ENCODE measurements around the gene PPAN.

Gene PPAN

GRCh38 chr19:10158071-10158470, 51.9 kb downstream of the PPAN start:
- no peaks in the 10 kb centered on the region; the same call in 1 of the 2 replicates for H4K20me1 ChIP-seq (ENCODE audit: low read depth, low read length)
- peaks cover 17% of the 10 kb centered on the region; the same call in 1 of the 2 replicates for H3K79me2 ChIP-seq (ENCODE audit: insufficient read depth, low read length)

GRCh38 chr19:10158485-10158884, 52.3 kb downstream of the PPAN start:
- Histone ChIP-seq H3K9me2 (replicated peaks; ENCODE audit: insufficient read depth, low read length) (no peaks in the 10 kb centered on the region), H3K9me3 (ENCODE audit: insufficient read depth, low read length) (no peaks in the 10 kb centered on the region), H3K79me2 (ENCODE audit: insufficient read depth, low read length) (peaks cover 17% of the 10 kb centered on the region; the same call in 1 of the 2 replicates), H3K4me2 (ENCODE audit: low read depth, low read length, poor library complexity, severe bottlenecking) (no peak overlapping the region), H3K4me3 (ENCODE audit: insufficient read depth, low read length, poor library complexity, severe bottlenecking) (no peak overlapping the region), H3F3A (ENCODE audit: insufficient read depth) (no peaks in the 10 kb centered on the region), H3K9ac (ENCODE audit: low read length) (no peak overlapping the region), H3K27me3 (ENCODE audit: low read length) (no peaks in the 10 kb centered on the region), H4K20me1 (ENCODE audit: low read depth, low read length) (no peaks in the 10 kb centered on the region; the same call in 1 of the 2 replicates), H2AFZ (ENCODE audit: low read depth, low read length, severe bottlenecking) (no peak overlapping the region), H3K27ac (ENCODE audit: low read depth, low read length) (no peak overlapping the region), H3K36me3 (ENCODE audit: low read length) (peaks cover 43% of the 10 kb centered on the region)
- TF ChIP-seq CTCF (IDR thresholded peaks at IDR 0.05; ENCODE audit: insufficient read depth, low read length, poor library complexity, severe bottlenecking) (no peak), EZH2phosphoT487 (conservative IDR thresholded peaks at IDR 0.05; ENCODE audit: low read length) (no peak)

More at GRCh38 chr19:10158071-10158470, 51.9 kb downstream of the PPAN start:
- TF ChIP-seq CTCF (IDR thresholded peaks at IDR 0.05; ENCODE audit: insufficient read depth, low read length, poor library complexity, severe bottlenecking) (no peak), EZH2phosphoT487 (conservative IDR thresholded peaks at IDR 0.05; ENCODE audit: low read length) (no peak)
- H3K27me3 ChIP-seq (ENCODE audit: low read length): no peaks in the 10 kb centered on the region
- H3K9ac ChIP-seq (ENCODE audit: low read length): no peak overlapping the region
- H3K36me3 ChIP-seq (ENCODE audit: low read length): peaks cover 41% of the 10 kb centered on the region
- no peak overlapping the region for H3K4me2 ChIP-seq (ENCODE audit: low read depth, low read length, poor library complexity, severe bottlenecking)
- H3F3A ChIP-seq (ENCODE audit: insufficient read depth): no peaks in the 10 kb centered on the region
- no peak overlapping the region for H3K27ac ChIP-seq (ENCODE audit: low read depth, low read length)
- H3K9me2 ChIP-seq (replicated peaks; ENCODE audit: insufficient read depth, low read length): no peaks in the 10 kb centered on the region
- no peaks in the 10 kb centered on the region for H3K9me3 ChIP-seq (ENCODE audit: insufficient read depth, low read length)
- H3K4me3 ChIP-seq (ENCODE audit: insufficient read depth, low read length, poor library complexity, severe bottlenecking): no peak overlapping the region
- H2AFZ ChIP-seq (ENCODE audit: low read depth, low read length, severe bottlenecking): no peak overlapping the region

GRCh38 chr19:10159610-10160009, 53.4 kb downstream of the PPAN start:
- Histone ChIP-seq H3K4me2 (ENCODE audit: low read depth, low read length, poor library complexity, severe bottlenecking) (no peak overlapping the region), H4K20me1 (ENCODE audit: low read depth, low read length) (no peaks in the 10 kb centered on the region; the same call in 1 of the 2 replicates), H3K79me2 (ENCODE audit: insufficient read depth, low read length) (peaks cover 12% of the 10 kb centered on the region; the same call in 1 of the 2 replicates), H3K9me2 (replicated peaks; ENCODE audit: insufficient read depth, low read length) (no peaks in the 10 kb centered on the region), H3K27me3 (ENCODE audit: low read length) (no peaks in the 10 kb centered on the region), H2AFZ (ENCODE audit: low read depth, low read length, severe bottlenecking) (no peak overlapping the region), H3K27ac (ENCODE audit: low read depth, low read length) (no peak overlapping the region), H3F3A (ENCODE audit: insufficient read depth) (no peaks in the 10 kb centered on the region), H3K36me3 (ENCODE audit: low read length) (peaks cover 43% of the 10 kb centered on the region), H3K4me3 (ENCODE audit: insufficient read depth, low read length, poor library complexity, severe bottlenecking) (no peak overlapping the region), H3K9me3 (ENCODE audit: insufficient read depth, low read length) (no peaks in the 10 kb centered on the region), H3K9ac (ENCODE audit: low read length) (no peak overlapping the region)
- TF ChIP-seq CTCF (IDR thresholded peaks at IDR 0.05; ENCODE audit: insufficient read depth, low read length, poor library complexity, severe bottlenecking) (no peak), EZH2phosphoT487 (conservative IDR thresholded peaks at IDR 0.05; ENCODE audit: low read length) (no peak)

Measured in SU-DHL-6 (cell line).